Loucy (cell line): ENCODE results near the gene SH3RF1.

Experiments used
- H2AFZ ChIP-seq: fragments of 200-600 bp; sonication (generic); 2 replicates; pipeline ENCODE4 v1.6.0; 2016; ENCODE audit warnings: antibody characterized with exemption, mild to moderate bottlenecking, low read length, moderate library complexity
- H3F3A ChIP-seq: fragments of 200-600 bp; 2 replicates; pipeline ENCODE4 v1.6.0; 2016; ENCODE audit warnings: antibody characterized with exemption, low read depth, mild to moderate bottlenecking
- H3K27me3 ChIP-seq: fragments of 200-600 bp; sonication (generic); 2 replicates; pipeline ENCODE4 v1.6.1; 2014; ENCODE audit warnings: low read length, mild to moderate bottlenecking; ENCODE audit not compliant: insufficient read depth, poor library complexity, severe bottlenecking
- H3K36me3 ChIP-seq: fragments of 200-600 bp; sonication (generic); 2 replicates; pipeline ENCODE4 v1.6.1; 2016; ENCODE audit warnings: low read length; ENCODE audit not compliant: insufficient read depth
- H3K4me1 ChIP-seq: fragments of 200-600 bp; sonication (generic); 2 replicates; pipeline ENCODE4 v1.5.1; 2014; ENCODE audit warnings: low read length, mild to moderate bottlenecking; ENCODE audit not compliant: insufficient read depth, poor library complexity, severe bottlenecking
- H3K4me2 ChIP-seq: fragments of 200-600 bp; sonication (generic); 2 replicates; pipeline ENCODE4 v1.6.0; 2014; ENCODE audit warnings: antibody characterized with exemption, low read length, low read depth, mild to moderate bottlenecking; ENCODE audit not compliant: poor library complexity, severe bottlenecking
- H3K4me3 ChIP-seq: fragments of 200-600 bp; sonication (generic); 2 replicates; pipeline ENCODE4 v1.5.1; 2014; ENCODE audit warnings: low read length, mild to moderate bottlenecking, mixed read lengths; ENCODE audit not compliant: poor library complexity, severe bottlenecking
- H3K79me2 ChIP-seq: fragments of 200-600 bp; sonication (generic); 2 replicates; pipeline ENCODE4 v1.6.1; 2014; ENCODE audit warnings: low read length; ENCODE audit not compliant: insufficient read depth
- H3K9ac ChIP-seq: fragments of 200-600 bp; sonication (generic); 2 replicates; pipeline ENCODE4 v1.6.0; 2014; ENCODE audit warnings: mild to moderate bottlenecking, low read depth, low read length, moderate library complexity; ENCODE audit not compliant: poor library complexity, severe bottlenecking
- H3K9me2 ChIP-seq: fragments of 200-600 bp; sonication (generic); replicated peaks from 2 replicates; pipeline ENCODE4 v1.6.1; 2016; ENCODE audit warnings: low read depth, low read length, mixed read lengths
- H3K9me3 ChIP-seq: fragments of 200-600 bp; sonication (generic); 2 replicates; pipeline ENCODE4 v1.6.1; 2014; ENCODE audit warnings: mild to moderate bottlenecking, antibody characterized with exemption, low read length, low read depth; ENCODE audit not compliant: insufficient read depth
- H4K20me1 ChIP-seq: fragments of 200-600 bp; sonication (generic); 2 replicates; pipeline ENCODE4 v1.6.0; 2014; ENCODE audit warnings: antibody characterized with exemption, low read length, mild to moderate bottlenecking; ENCODE audit not compliant: insufficient read depth, poor library complexity, severe bottlenecking
- CTCF ChIP-seq: fragments of 200-600 bp; sonication (generic); conservative IDR thresholded peaks from 2 replicates; pipeline ENCODE4 v1.5.1; 2014; ENCODE audit warnings: mild to moderate bottlenecking, antibody characterized with exemption, low read length
- EZH2phosphoT487 ChIP-seq: fragments of 200-600 bp; IDR thresholded peaks from 2 replicates; pipeline ENCODE4 v1.6.1; 2018; ENCODE audit warnings: antibody characterized with exemption, mild to moderate bottlenecking, moderate library complexity, borderline replicate concordance

SH3RF1 gene

GRCh38 chr4:169050881-169051760, 219.6 kb downstream of the SH3RF1 start:
- Histone ChIP-seq H3K4me1 (no peaks in the 10 kb centered on the region), H3K9me2 (no peaks in the 10 kb centered on the region), H3K9me3 (no peaks in the 10 kb centered on the region), H4K20me1 (no peaks in the 10 kb centered on the region), H3K4me2 (no peak overlapping the region), H3K9ac (no peak overlapping the region), H3F3A (no peaks in the 10 kb centered on the region), H3K27me3 (no peaks in the 10 kb centered on the region), H3K4me3 (no peak overlapping the region), H3K36me3 (no peaks in the 10 kb centered on the region), H2AFZ (no peak overlapping the region), H3K79me2 (no peaks in the 10 kb centered on the region)
- TF ChIP-seq CTCF (no peak), EZH2phosphoT487 (no peak)

- Histone ChIP-seq H3K79me2 (no peaks in the 10 kb centered on the region), H2AFZ (no peak overlapping the region), H3K9me3 (no peaks in the 10 kb centered on the region), H3K4me1 (no peaks in the 10 kb centered on the region), H4K20me1 (no peaks in the 10 kb centered on the region), H3K27me3 (no peaks in the 10 kb centered on the region), H3K36me3 (no peaks in the 10 kb centered on the region), H3K9ac (no peak overlapping the region), H3K4me2 (no peak overlapping the region), H3K9me2 (no peaks in the 10 kb centered on the region), H3F3A (no peaks in the 10 kb centered on the region), H3K4me3 (no peak overlapping the region)
- TF ChIP-seq EZH2phosphoT487: no peak
- no peak for TF ChIP-seq CTCF
Measured at GRCh38 chr4:169050284-169050683, 220.5 kb downstream of the SH3RF1 start.

GRCh38 chr4:169048868-169049414, 221.8 kb downstream of the SH3RF1 start:
- no peaks in the 10 kb centered on the region for H3K4me1 ChIP-seq
- no peaks in the 10 kb centered on the region for H3K36me3 ChIP-seq
- H3K4me2 ChIP-seq: no peak overlapping the region
- H3K79me2 ChIP-seq: no peaks in the 10 kb centered on the region
- H3K9me2 ChIP-seq: no peaks in the 10 kb centered on the region
- TF ChIP-seq EZH2phosphoT487 (no peak), CTCF (no peak)
- H3K27me3 ChIP-seq: no peaks in the 10 kb centered on the region
- no peaks in the 10 kb centered on the region for H3F3A ChIP-seq
- H4K20me1 ChIP-seq: no peaks in the 10 kb centered on the region
- no peak overlapping the region for H2AFZ ChIP-seq
- no peak overlapping the region for H3K9ac ChIP-seq
- H3K9me3 ChIP-seq: no peaks in the 10 kb centered on the region
- no peak overlapping the region for H3K4me3 ChIP-seq
